ENCODE measurements around the gene COL7A1.
"Not testable (repeated sequence)": the region's sequence is repeated elsewhere in the genome, so short reads cannot be mapped to it uniquely, and the experiment has no call there.

COL7A1 gene

DNA sequence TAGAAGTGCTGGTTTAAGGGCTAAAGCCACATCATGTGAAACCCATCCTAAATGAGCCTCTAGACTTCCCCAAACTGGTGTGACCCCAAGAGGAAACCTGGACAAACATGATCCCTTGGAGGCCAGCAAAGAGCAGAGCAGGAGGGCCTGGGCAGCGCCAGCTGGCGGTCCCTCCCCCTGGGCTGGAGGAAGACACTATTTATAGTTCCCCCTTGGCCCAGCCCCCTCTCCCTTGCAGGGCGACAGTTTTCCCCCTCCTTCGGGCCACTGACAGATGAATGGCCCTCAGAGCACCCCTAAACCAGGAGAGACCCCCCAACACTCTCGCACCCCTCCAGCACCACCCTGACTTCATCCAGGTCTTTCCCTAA, 34.5 kb downstream of the COL7A1 start:
- no peak overlapping the region for H3K27ac Mint-ChIP-seq
- no peak overlapping the region for H3K4me3 Mint-ChIP-seq

DNA sequence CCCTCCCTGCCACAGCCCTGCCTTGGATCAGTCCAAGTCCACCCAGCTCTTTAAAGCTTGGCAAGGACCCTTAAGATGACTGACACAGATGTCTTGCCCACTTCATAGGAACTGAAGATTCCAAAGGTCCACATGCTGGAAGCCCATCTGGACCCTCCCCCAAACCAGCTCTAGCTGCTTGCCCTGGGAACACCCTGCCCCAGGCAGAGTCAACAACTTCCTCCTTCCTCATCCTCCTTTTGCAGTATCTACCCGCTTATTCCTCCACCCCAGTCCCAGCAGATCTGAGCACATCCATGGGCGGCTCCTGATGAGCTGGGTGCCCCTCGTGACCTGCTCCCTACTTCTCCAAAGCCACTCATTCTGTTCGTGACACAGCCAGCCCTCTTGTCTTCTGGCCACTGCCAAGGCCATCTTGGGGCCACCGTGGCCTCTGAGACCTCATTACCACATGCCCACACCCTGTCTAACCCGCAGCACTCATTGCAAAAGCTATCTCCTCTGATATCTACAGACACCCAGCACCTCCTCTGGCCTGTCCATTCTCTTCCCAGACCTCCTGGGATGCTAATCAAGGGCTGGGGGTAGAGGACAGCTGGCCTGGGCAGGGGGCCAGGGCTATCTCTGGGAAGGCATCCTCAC, 36.5 kb downstream of the COL7A1 start:
- DNase-seq (no peak), ATAC-seq (replicated peaks) (no peak)
- H3K27me3 Mint-ChIP-seq, result no peaks in the 10 kb centered on the region
- peak overlapping the region; percentile 70 to 82 for H3K4me3 Mint-ChIP-seq
- peaks cover 7% of the 10 kb centered on the region for H3K36me3 Mint-ChIP-seq (ENCODE audit: insufficient read depth)
- H3K27ac Mint-ChIP-seq, result peak overlapping the region in 1 of 2 donors; percentile 51
- peaks cover 17 to 21% of the 10 kb centered on the region in 2 donors for H3K4me1 Mint-ChIP-seq (ENCODE audit: low read depth in 2 of 2)
- no peaks in the 10 kb centered on the region for H3K9me3 Mint-ChIP-seq

More for the DNA sequence above, 34.5 kb downstream of the COL7A1 start:
- H3K36me3 Mint-ChIP-seq (ENCODE audit: insufficient read depth), result peaks cover 7% of the 10 kb centered on the region
- peaks cover 25 to 29% of the 10 kb centered on the region in 2 donors for H3K4me1 Mint-ChIP-seq (ENCODE audit: low read depth in 2 of 2)
- H3K27me3 Mint-ChIP-seq, result no peaks in the 10 kb centered on the region
- no peak for DNase-seq
- no peaks in the 10 kb centered on the region for H3K9me3 Mint-ChIP-seq
- ATAC-seq (replicated peaks), result no peak

DNA sequence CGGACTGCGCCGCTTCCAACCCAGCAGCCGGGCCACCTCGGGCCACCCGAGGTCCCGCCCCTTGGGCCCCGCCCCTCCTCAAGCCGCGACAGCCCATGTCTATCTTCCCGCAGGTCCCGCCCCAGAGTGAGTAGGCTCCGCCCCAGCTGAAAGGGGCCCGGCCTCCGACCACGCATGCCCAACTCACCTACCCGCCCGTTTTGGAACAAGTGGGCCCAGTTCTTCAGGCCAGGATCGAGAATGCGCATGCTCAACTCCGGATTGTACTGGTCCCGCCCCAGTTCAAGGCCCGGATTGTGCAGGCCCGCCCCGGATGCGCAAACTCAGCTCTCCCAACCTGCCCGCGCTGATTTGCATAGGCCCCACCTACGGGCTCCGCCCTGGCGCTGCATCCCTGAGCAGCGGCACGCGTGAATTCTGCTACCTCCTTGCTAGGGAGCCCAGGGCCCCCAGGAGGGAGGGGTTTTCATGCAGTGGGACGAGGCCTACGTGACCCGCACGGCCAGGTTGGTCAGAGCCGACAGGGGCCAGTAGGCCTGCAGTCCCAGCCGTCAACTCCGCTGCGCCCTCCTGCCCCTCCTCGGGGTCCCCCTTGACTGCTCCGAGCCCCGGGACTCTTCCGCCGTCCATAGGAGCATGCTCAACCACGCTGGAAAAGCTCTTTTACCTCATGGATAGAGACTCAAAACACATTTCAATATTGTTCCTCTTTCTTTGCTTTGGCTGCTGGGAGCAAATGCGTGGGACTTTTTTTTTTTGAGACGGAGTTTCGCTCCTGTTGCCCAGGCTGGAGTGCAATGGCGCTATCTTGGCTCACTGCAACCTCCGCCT, 38.1 kb downstream of the COL7A1 start, which contains the start of gene PFKFB4:
TSS of gene PFKFB4 (minus strand) at position 8 of the 831 bp plus-strand sequence. CDS start 26 bp downstream, outside the sequence.
- H3K9me3 Mint-ChIP-seq, result no peaks in the 10 kb centered on the region
- H3K36me3 Mint-ChIP-seq (ENCODE audit: insufficient read depth), result peaks cover 4% of the 10 kb centered on the region
- H3K4me1 Mint-ChIP-seq (ENCODE audit: low read depth in 2 of 2), result peaks cover 16 to 17% of the 10 kb centered on the region in 2 donors
- peak; percentile 87 for ATAC-seq (replicated peaks)
- peak within 1 kb of the TSS in 1 of 2 donors; percentile 90 for H3K27ac Mint-ChIP-seq
- no peaks in the 10 kb centered on the region for H3K27me3 Mint-ChIP-seq
- H3K4me3 Mint-ChIP-seq, result peak within 1 kb of the TSS; percentile 70 to 82
- peak; percentile 99 for DNase-seq

DNA sequence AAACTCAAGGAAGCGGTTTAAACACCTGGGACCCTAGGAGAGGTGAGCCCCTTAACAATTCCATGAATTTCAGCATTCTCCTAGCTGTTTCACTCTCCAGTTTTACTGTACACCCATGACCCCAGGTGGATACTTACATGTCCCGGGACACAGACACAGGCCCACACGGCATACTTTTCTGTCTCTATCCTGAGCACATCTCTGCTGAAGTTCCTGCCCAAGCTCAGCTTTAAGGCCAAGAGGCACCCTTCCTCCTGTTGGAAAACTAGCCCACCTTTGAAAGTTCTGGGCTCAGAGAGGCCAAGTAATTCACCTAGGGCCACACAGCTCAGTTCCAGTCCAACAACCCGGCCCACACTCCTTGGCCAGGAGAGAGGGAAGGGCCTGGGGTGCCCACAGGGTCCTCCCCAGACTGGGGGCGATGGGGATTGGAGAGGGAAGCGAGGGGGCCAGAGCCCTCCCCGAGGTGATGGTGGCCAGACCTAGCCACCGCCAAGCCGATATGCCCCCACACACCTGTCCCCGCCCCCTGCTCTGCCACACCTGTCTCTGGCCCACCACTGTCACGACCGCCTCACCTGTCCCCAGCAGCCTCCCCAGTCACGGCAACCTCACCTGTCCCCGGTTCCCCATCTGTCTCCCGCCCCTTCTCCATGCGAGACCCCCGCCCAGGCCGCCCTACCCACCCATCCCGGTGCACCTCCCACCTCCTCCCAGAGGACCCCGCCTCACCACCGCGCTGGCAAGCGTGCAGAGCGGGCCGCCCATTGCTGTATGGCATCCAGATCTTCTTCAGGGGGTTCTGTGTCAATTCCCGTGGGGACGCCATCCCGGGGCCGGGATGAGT, 39.0 kb downstream of the COL7A1 start:
- no peak for DNase-seq
- Mint-ChIP-seq H3K27ac (peak overlapping the region in 1 of 2 donors; percentile 90), H3K36me3 (ENCODE audit: insufficient read depth) (peaks cover 4% of the 10 kb centered on the region), H3K4me1 (ENCODE audit: low read depth in 2 of 2) (peaks cover 16 to 17% of the 10 kb centered on the region in 2 donors), H3K9me3 (no peaks in the 10 kb centered on the region), H3K27me3 (no peaks in the 10 kb centered on the region), H3K4me3 (peak overlapping the region; percentile 70 to 82)
- no peak for ATAC-seq (replicated peaks)

DNA sequence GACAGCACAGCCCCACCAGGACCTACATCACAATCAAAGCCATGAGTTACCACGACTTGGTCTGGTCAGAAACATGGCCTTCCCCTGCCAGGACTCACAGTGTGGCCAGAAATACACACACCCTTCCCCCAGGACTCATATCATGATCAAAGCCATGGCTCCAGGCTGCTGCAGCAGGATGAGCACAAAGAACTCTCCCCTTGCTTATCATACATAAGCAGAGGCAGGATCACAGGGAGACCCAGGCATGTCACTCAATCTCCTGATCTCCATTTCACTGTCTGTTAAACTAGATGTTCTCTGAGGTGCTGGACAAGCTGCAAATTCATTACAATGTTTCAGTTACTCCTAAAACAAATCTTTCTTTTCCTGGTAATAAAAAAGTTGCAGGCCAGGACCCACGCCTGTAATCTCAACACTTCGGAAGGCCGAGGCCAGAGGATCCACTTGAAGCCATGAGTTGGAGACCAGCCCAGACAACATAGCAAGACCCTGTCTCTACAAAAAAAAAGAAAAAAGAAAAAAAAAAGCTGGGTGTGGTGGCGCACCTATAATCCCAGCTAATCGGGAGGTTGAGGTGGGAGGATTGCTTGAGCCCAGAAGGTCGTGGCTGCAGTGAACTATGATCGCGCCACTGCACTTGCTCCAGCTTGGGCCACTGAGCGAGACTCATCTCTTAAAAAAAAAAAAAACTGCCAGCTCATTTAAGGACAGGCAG, 39.7 kb downstream of the COL7A1 start:
- ATAC-seq (replicated peaks) (no peak), DNase-seq (no peak)
- Mint-ChIP-seq H3K36me3 (ENCODE audit: insufficient read depth) (peaks cover 4% of the 10 kb centered on the region), H3K27ac (no peak overlapping the region), H3K4me3 (peak overlapping the region; percentile 70 to 82), H3K4me1 (ENCODE audit: low read depth in 2 of 2) (peaks cover 16 to 17% of the 10 kb centered on the region in 2 donors), H3K27me3 (no peaks in the 10 kb centered on the region), H3K9me3 (no peaks in the 10 kb centered on the region)

DNA sequence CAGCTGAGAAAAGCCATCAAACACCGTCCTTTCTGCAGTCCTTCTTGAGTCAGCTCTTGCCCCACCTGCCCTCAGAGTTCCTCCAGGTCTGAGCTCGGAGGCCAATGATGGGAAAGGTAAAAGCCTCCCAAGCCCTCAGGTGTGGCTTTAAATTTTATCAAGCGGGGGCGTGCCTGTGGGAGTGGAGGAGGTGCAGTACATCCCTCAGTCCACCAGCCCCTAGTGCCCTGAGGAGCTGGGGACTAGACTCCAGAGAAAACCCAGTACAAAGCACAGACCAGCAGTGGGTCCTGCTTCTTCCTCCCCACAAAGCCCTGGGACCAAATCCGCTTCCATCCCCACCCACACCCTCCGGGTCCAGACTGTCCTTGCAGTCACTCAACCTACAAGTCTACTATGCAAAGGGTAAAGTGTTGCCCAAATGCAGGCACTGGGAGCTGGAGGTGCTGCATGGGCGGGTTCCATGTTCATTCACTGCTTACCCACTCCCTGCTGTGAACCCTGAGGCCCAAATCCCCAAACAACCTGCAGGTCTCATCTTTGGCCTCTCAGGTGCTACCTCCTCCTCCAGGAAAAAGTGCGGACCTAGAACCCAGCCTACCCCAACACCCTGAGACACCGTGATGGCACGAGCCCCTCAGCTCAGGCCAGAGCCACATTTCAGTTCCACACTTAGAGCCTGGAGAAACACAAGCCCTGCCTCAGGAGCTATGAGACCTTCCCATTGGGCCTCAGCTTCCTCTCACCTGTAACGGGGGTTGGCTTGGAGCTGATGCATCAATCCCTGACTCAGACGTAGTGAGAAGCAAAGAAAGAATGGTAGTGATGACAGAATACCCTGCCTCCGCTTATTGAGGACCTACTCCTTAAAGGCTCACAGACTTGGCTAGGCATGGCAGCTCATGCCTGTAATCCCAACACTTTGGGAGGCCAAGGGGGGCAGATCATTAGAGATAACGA, 41.0 kb downstream of the COL7A1 start:
- H3K9me3 Mint-ChIP-seq, result no peaks in the 10 kb centered on the region
- ATAC-seq (replicated peaks) (no peak), DNase-seq (no peak)
- H3K36me3 Mint-ChIP-seq (ENCODE audit: insufficient read depth), result peaks cover 4% of the 10 kb centered on the region
- H3K27me3 Mint-ChIP-seq, result no peaks in the 10 kb centered on the region
- H3K27ac Mint-ChIP-seq, result no peak overlapping the region
- H3K4me1 Mint-ChIP-seq (ENCODE audit: low read depth in 2 of 2), result peaks cover 15 to 16% of the 10 kb centered on the region in 2 donors
- no peak overlapping the region for H3K4me3 Mint-ChIP-seq

DNA sequence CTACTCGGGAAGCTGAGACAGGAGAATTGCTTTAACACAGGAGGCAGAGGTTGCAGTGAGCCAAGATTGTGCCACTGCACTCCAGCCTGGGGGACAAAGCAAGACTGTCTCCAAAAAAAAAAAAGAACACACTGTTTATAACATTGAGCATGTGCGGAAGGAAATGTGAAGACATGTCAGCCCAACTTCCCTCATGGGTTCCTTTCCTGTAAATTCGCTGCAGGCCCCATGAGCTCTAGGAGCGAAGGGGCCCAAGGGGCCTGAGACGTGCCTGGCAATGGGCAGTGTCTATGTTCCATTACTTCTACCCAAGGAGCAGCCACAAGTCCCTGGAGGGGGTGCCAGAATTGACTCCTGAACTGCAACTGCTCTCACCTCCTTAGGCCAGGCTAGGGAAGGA, 41.8 kb downstream of the COL7A1 start:
- no peaks in the 10 kb centered on the region for H3K27me3 Mint-ChIP-seq
- no peak overlapping the region for H3K4me3 Mint-ChIP-seq
- ATAC-seq (replicated peaks) (no peak), DNase-seq (no peak)
- peaks cover 7% of the 10 kb centered on the region for H3K36me3 Mint-ChIP-seq (ENCODE audit: insufficient read depth)
- H3K9me3 Mint-ChIP-seq, result no peaks in the 10 kb centered on the region
- H3K27ac Mint-ChIP-seq, result no peak overlapping the region
- H3K4me1 Mint-ChIP-seq (ENCODE audit: low read depth in 2 of 2), result peaks cover 10 to 11% of the 10 kb centered on the region in 2 donors

DNA sequence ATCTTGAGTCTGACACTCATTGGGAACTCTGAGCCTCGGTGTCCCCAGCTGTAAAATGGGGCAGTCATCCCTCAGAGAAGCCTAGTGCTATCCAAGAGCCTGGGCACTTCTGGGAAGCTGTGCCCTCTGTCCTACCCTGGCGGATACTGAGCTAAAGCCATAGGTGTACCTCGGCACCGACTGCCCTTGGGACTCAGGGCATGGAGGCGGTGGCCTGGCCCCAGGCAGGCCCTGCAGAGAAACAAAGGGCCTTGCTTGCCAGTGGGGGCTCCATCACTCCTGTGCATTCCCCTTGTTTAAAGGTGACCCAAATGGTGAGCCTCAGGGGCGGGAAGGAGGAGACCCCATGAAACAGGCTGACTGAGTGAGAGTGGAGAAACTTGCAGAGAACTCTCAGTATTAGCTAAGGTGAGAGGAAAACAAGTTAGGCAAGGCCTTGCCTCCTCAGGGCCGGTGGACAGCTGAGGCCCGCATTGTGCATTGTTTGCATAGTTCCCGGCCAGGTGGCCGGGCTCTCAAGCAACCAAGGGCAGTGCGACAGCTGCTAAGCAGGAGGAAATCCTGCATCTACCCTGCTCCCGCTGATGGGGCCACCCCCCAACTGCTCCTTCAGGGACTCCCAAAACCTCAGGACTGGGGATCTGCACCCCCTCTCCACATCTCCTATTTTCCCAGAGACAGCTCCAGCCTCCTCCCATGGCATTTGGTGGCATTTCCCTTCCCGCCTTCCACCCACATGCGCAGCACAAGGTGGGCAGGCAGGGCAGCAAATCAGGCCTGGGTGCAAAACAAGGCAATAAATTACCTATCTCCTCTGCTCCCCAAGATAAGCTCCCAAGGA, 42.8 kb downstream of the COL7A1 start:
- DNase-seq (no peak), ATAC-seq (replicated peaks) (no peak)
- H3K27me3 Mint-ChIP-seq, result no peaks in the 10 kb centered on the region
- H3K4me1 Mint-ChIP-seq (ENCODE audit: low read depth in 2 of 2), result peaks cover 5 to 8% of the 10 kb centered on the region in 2 donors
- H3K27ac Mint-ChIP-seq, result peak overlapping the region in 1 of 2 donors; percentile 7
- no peaks in the 10 kb centered on the region for H3K9me3 Mint-ChIP-seq
- no peak overlapping the region for H3K4me3 Mint-ChIP-seq
- peaks cover 7% of the 10 kb centered on the region for H3K36me3 Mint-ChIP-seq (ENCODE audit: insufficient read depth)

DNA sequence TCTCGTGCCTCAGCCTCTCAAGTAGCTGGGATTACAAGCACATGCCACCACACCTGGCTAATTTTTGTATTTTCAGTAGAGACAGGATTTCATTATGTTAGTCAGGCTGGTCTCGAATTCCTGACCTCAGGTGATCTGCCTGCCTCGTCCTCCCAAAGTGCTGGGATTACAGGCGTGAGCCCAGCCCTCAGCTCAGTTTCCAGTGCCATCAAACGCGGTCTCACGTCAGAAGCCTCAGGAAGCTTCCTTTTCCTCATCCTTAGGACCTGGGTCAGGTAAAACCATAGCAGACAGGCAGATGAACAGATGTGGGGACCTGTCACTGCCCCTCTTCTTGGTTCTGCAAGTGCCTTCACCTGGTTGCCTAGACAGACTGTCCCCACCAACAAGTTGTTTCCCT, 43.5 kb downstream of the COL7A1 start:
- H3K27ac Mint-ChIP-seq; H3K4me1 Mint-ChIP-seq (ENCODE audit: low read depth in 2 of 2): not testable (repeated sequence)

DNA sequence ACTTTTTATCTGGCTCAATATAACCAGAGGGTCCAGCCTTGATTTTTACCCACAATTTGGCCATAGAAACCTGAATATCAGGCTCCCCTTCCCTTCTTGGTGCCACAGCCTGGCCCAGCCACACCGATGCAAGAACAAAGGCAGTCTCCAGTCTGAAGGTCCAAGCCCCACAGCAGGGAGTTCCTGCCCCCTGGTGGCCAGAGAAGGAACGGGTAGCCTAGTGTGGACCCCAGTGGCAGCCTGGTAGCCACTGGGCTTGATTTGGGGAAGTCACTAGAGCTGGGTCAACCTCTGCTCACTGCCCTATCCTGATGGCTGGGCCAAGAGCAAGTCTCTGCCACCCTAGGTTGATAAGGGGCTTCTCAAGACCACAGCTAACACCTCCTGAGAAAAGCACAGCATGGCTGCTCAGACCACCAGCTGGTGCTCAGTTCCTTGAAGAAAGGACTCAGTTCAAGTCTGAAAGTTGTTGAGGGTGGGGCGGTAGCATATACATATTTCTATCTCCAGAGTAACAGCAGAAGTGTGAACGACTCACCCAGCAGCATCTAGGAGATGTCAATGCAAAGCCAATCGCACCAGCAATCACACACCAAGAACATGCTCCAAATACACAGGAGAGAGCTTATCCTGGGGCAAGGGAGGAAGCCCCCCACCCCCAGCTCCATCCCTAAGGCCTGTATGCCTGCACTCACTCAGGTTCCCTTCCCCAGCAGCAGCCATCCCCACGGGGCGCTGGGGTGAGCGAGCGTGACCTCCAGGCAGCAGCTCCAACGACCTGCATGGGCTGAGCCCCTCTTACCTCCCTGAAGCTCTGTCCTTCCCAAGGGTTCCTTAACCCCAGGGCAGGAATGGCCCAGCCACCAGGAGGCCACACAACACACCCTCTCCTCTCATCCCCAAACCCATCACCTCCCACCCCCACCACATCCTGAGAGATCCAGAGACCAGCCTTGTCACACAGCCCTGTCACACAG, 46.1 kb downstream of the COL7A1 start:
- Mint-ChIP-seq H3K27ac (no peak overlapping the region), H3K36me3 (ENCODE audit: insufficient read depth) (peaks cover 2% of the 10 kb centered on the region), H3K9me3 (no peaks in the 10 kb centered on the region), H3K4me1 (ENCODE audit: low read depth in 2 of 2) (peaks cover 0 to 3% of the 10 kb centered on the region in 2 donors), H3K27me3 (no peaks in the 10 kb centered on the region), H3K4me3 (no peak overlapping the region)
- peak; percentile 100 for ATAC-seq (replicated peaks)
- peak; percentile 83 to 87 (median 84) for DNase-seq

More for the DNA sequence above, 43.5 kb downstream of the COL7A1 start:
- H3K4me3 Mint-ChIP-seq; H3K27me3 Mint-ChIP-seq; H3K9me3 Mint-ChIP-seq; ATAC-seq (replicated peaks); DNase-seq; H3K36me3 Mint-ChIP-seq (ENCODE audit: insufficient read depth): not testable (repeated sequence)
